ENCODE data around the gene GMEB2.

Gene GMEB2

GRCh38 chr20:63580796-63581461 lies 46.0 kb downstream of the GMEB2 start:
- H3K4me3 ChIP-seq (ENCODE audit: low read depth, low read length), result no peak overlapping the region
- H3K79me1 ChIP-seq (ENCODE audit: low read length), result no peaks in the 10 kb centered on the region
- no peaks in the 10 kb centered on the region for H3K79me2 ChIP-seq (ENCODE audit: control insufficient read depth, insufficient read depth, low read length, poor library complexity)
- no peak overlapping the region for H3K23ac ChIP-seq (ENCODE audit: low read length)
- H3K18ac ChIP-seq (ENCODE audit: low read length), result no peak overlapping the region
- no peak overlapping the region for H3K14ac ChIP-seq (ENCODE audit: low read length)
- no peak overlapping the region for H3K27ac ChIP-seq (ENCODE audit: low read depth, low read length)
- H3K9me3 ChIP-seq (ENCODE audit: insufficient read depth, low read depth, low read length), result no peaks in the 10 kb centered on the region
- no peak overlapping the region for H4K12ac ChIP-seq (ENCODE audit: low read depth, low read length)
- no peak overlapping the region for H3K9ac ChIP-seq (ENCODE audit: low read length)
- no peak overlapping the region for H4K91ac ChIP-seq (ENCODE audit: low read depth, low read length)
- no peak overlapping the region for H3K4me2 ChIP-seq (ENCODE audit: low read length)
- DNase-seq, result peak; percentile 78 to 81
- WGBS (ENCODE audit: extremely low coverage, insufficient coverage, insufficient read length), result no CpG with 5 or more reads among the region's 12 CpGs
- no peak overlapping the region for H3K4ac ChIP-seq (ENCODE audit: low read depth, low read length)
- no peaks in the 10 kb centered on the region for H3K4me1 ChIP-seq (ENCODE audit: control insufficient read depth in 1 of 2, insufficient read depth in 2 of 2, low read length in 2 of 2)
- no peak overlapping the region for H2AK5ac ChIP-seq (ENCODE audit: low read length)
- H2BK120ac ChIP-seq (ENCODE audit: insufficient read depth, low read length, poor library complexity), result no peak overlapping the region
- H3K27me3 ChIP-seq (ENCODE audit: insufficient read depth, low read length), result no peaks in the 10 kb centered on the region
- no peak overlapping the region for H4K8ac ChIP-seq (ENCODE audit: low read depth, low read length)
- no peak overlapping the region for H2BK5ac ChIP-seq (ENCODE audit: low read depth, low read length, poor library complexity)
- no peaks in the 10 kb centered on the region for H3K36me3 ChIP-seq (ENCODE audit: control insufficient read depth in 1 of 2, insufficient read depth in 2 of 2, low read length in 2 of 2)
- H2BK12ac ChIP-seq (ENCODE audit: low read length), result no peak overlapping the region
- no peak overlapping the region for H2AFZ ChIP-seq (ENCODE audit: insufficient read depth, low read length, poor library complexity)

DNA sequence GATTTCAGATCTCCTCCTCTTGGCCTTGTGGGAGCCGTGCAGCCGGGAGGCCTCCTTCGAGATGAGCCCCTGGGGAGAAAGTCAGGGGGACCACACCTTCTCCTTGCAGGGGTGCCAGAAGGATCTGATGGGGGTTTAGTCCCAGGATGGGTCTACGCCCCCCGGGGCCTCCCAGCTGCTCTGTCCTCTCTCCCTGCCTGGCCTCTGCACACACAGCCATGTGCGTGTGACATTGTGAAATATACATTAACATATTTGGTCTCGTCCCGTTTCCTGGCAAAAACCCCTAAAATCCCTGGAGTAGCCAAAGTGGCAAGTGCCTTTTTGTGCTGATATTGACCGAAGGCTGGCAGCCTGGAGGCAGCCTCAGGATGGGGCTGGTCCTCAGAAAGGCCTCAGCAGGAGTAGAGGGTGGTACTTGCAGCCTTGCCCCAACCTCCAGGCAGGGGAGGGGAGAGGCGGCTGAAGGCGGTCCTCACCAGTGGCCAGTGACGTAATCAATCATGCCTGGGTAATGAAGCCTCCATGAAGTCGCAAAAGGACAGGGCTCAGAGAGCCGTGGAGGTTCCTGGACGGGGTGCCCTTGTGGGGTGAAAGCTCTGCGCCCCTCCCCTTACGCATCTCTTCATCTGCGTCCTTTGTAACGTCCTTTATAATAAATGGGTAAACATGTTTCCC lies 47.7 kb downstream of the GMEB2 start:
- H3K23ac ChIP-seq (ENCODE audit: low read length), result no peak overlapping the region
- H2BK120ac ChIP-seq (ENCODE audit: insufficient read depth, low read length, poor library complexity), result no peak overlapping the region
- no peak for DNase-seq
- no peak overlapping the region for H3K14ac ChIP-seq (ENCODE audit: low read length)
- H3K9ac ChIP-seq (ENCODE audit: low read length), result no peak overlapping the region
- no peak overlapping the region for H2BK12ac ChIP-seq (ENCODE audit: low read length)
- H3K18ac ChIP-seq (ENCODE audit: low read length), result no peak overlapping the region
- H3K27me3 ChIP-seq (ENCODE audit: insufficient read depth, low read length), result no peaks in the 10 kb centered on the region
- H2AFZ ChIP-seq (ENCODE audit: insufficient read depth, low read length, poor library complexity), result no peak overlapping the region
- H2BK5ac ChIP-seq (ENCODE audit: low read depth, low read length, poor library complexity), result no peak overlapping the region
- no peaks in the 10 kb centered on the region for H3K36me3 ChIP-seq (ENCODE audit: control insufficient read depth in 1 of 2, insufficient read depth in 2 of 2, low read length in 2 of 2)
- H3K4me2 ChIP-seq (ENCODE audit: low read length), result no peak overlapping the region
- peaks cover 3 to 5% of the 10 kb centered on the region in 2 experiments for H3K4me1 ChIP-seq (ENCODE audit: control insufficient read depth in 1 of 2, insufficient read depth in 2 of 2, low read length in 2 of 2)
- no peak overlapping the region for H3K4ac ChIP-seq (ENCODE audit: low read depth, low read length)
- peaks cover 5% of the 10 kb centered on the region for H3K79me1 ChIP-seq (ENCODE audit: low read length)
- H4K91ac ChIP-seq (ENCODE audit: low read depth, low read length), result no peak overlapping the region
- WGBS (ENCODE audit: extremely low coverage, insufficient coverage, insufficient read length), result no CpG with 5 or more reads among the region's 19 CpGs
- no peak overlapping the region for H3K4me3 ChIP-seq (ENCODE audit: low read depth, low read length)
- no peak overlapping the region for H4K8ac ChIP-seq (ENCODE audit: low read depth, low read length)
- H4K12ac ChIP-seq (ENCODE audit: low read depth, low read length), result no peak overlapping the region
- no peak overlapping the region for H2AK5ac ChIP-seq (ENCODE audit: low read length)
- no peak overlapping the region for H3K27ac ChIP-seq (ENCODE audit: low read depth, low read length)
- no peaks in the 10 kb centered on the region for H3K9me3 ChIP-seq (ENCODE audit: insufficient read depth, low read depth, low read length)
- H3K79me2 ChIP-seq (ENCODE audit: control insufficient read depth, insufficient read depth, low read length, poor library complexity), result peaks cover 2% of the 10 kb centered on the region

DNA sequence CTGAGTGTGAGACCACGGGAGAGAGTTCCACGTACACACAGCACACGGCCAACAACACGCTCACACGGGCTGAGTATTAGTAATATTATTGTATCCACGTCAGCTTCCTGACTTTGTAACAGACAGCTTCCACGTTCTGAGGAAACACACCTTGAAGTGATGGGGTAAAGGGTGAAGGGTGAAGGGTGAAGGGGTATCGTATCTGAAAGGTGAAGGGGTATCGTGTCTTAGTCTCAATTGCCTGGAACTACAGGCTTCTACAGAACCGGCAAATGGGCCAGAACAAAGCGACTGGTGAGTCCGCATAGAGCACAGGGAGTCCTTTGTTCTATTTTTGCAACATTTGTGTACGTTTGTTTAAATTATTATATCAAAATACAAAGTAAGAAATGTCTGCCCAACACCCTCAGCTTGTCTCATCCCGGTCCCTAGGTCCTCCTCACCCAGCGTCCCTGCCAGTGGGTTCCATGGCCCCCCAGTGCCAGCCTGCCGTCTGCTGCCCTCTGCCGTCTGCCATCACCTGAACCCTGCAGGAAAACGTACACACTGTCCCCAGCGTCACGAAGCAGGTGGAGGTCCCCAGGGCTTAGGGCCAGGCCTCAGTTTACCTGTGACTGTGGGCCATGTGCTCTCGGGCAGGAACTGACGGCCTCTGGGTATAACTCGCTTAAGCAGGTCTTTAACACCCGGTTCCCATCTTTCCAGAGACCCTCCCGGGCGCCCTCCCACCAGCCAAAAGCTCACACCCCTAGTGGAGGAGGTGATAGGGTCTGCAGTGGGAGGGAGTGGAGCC lies 48.5 kb downstream of the GMEB2 start:
- H3K27ac ChIP-seq (ENCODE audit: low read depth, low read length), result no peak overlapping the region
- no peak overlapping the region for H4K91ac ChIP-seq (ENCODE audit: low read depth, low read length)
- no peak overlapping the region for H3K4me3 ChIP-seq (ENCODE audit: low read depth, low read length)
- H3K9ac ChIP-seq (ENCODE audit: low read length), result no peak overlapping the region
- no peak for DNase-seq
- H3K18ac ChIP-seq (ENCODE audit: low read length), result no peak overlapping the region
- H3K36me3 ChIP-seq (ENCODE audit: control insufficient read depth in 1 of 2, insufficient read depth in 2 of 2, low read length in 2 of 2), result no peaks in the 10 kb centered on the region
- peaks cover 8% of the 10 kb centered on the region for H3K79me1 ChIP-seq (ENCODE audit: low read length)
- H3K23ac ChIP-seq (ENCODE audit: low read length), result no peak overlapping the region
- no CpG with 5 or more reads among the region's 26 CpGs for WGBS (ENCODE audit: extremely low coverage, insufficient coverage, insufficient read length)
- no peak overlapping the region for H2BK12ac ChIP-seq (ENCODE audit: low read length)
- H4K8ac ChIP-seq (ENCODE audit: low read depth, low read length), result no peak overlapping the region
- peaks cover 3% of the 10 kb centered on the region for H3K79me2 ChIP-seq (ENCODE audit: control insufficient read depth, insufficient read depth, low read length, poor library complexity)
- H3K14ac ChIP-seq (ENCODE audit: low read length), result no peak overlapping the region
- no peak overlapping the region for H2AK5ac ChIP-seq (ENCODE audit: low read length)
- no peak overlapping the region for H2BK5ac ChIP-seq (ENCODE audit: low read depth, low read length, poor library complexity)
- no peak overlapping the region for H3K4ac ChIP-seq (ENCODE audit: low read depth, low read length)
- peaks cover 3 to 9% of the 10 kb centered on the region in 2 experiments for H3K4me1 ChIP-seq (ENCODE audit: control insufficient read depth in 1 of 2, insufficient read depth in 2 of 2, low read length in 2 of 2)
- no peak overlapping the region for H4K12ac ChIP-seq (ENCODE audit: low read depth, low read length)
- no peak overlapping the region for H3K4me2 ChIP-seq (ENCODE audit: low read length)
- H2AFZ ChIP-seq (ENCODE audit: insufficient read depth, low read length, poor library complexity), result no peak overlapping the region
- H2BK120ac ChIP-seq (ENCODE audit: insufficient read depth, low read length, poor library complexity), result no peak overlapping the region
- H3K27me3 ChIP-seq (ENCODE audit: insufficient read depth, low read length), result no peaks in the 10 kb centered on the region
- no peaks in the 10 kb centered on the region for H3K9me3 ChIP-seq (ENCODE audit: insufficient read depth, low read depth, low read length)

GRCh38 chr20:63577317-63577894 lies 49.5 kb downstream of the GMEB2 start:
- Histone ChIP-seq H3K79me2 (ENCODE audit: control insufficient read depth, insufficient read depth, low read length, poor library complexity) (peaks cover 3% of the 10 kb centered on the region), H3K4me1 (ENCODE audit: control insufficient read depth in 1 of 2, insufficient read depth in 2 of 2, low read length in 2 of 2) (peaks cover 3 to 12% of the 10 kb centered on the region in 2 experiments), H3K27ac (ENCODE audit: low read depth, low read length) (no peak overlapping the region), H3K4me2 (ENCODE audit: low read length) (no peak overlapping the region), H2AK5ac (ENCODE audit: low read length) (no peak overlapping the region), H2BK5ac (ENCODE audit: low read depth, low read length, poor library complexity) (no peak overlapping the region), H3K27me3 (ENCODE audit: insufficient read depth, low read length) (no peaks in the 10 kb centered on the region), H3K23ac (ENCODE audit: low read length) (no peak overlapping the region), H3K36me3 (ENCODE audit: control insufficient read depth in 1 of 2, insufficient read depth in 2 of 2, low read length in 2 of 2) (no peaks in the 10 kb centered on the region), H3K4me3 (ENCODE audit: low read depth, low read length) (no peak overlapping the region), H3K14ac (ENCODE audit: low read length) (no peak overlapping the region), H3K9ac (ENCODE audit: low read length) (no peak overlapping the region), H4K91ac (ENCODE audit: low read depth, low read length) (no peak overlapping the region), H2BK12ac (ENCODE audit: low read length) (no peak overlapping the region), H3K9me3 (ENCODE audit: insufficient read depth, low read depth, low read length) (no peaks in the 10 kb centered on the region), H2BK120ac (ENCODE audit: insufficient read depth, low read length, poor library complexity) (no peak overlapping the region), H2AFZ (ENCODE audit: insufficient read depth, low read length, poor library complexity) (no peak overlapping the region), H3K79me1 (ENCODE audit: low read length) (peaks cover 8% of the 10 kb centered on the region), H3K18ac (ENCODE audit: low read length) (no peak overlapping the region), H4K12ac (ENCODE audit: low read depth, low read length) (no peak overlapping the region), H4K8ac (ENCODE audit: low read depth, low read length) (no peak overlapping the region), H3K4ac (ENCODE audit: low read depth, low read length) (no peak overlapping the region)
- DNase-seq, result no peak
- no CpG with 5 or more reads among the region's 19 CpGs for WGBS (ENCODE audit: extremely low coverage, insufficient coverage, insufficient read length)
